Thoracic aorta (tissue), 2 donors: ENCODE data around the gene TSPAN32. TPM values are rescaled to one million over a fixed set of nuclear protein-coding genes. Genes with fewer than 3 reads are reported as not detected.

Experiments used
- ATAC-seq: fragments of 150-250 bp; one replicate; pipeline ENCODE4 v1.8.0; 2017; ENCODE audit warnings: low read depth; ENCODE audit not compliant: insufficient number of reproducible peaks, low FRiP score
- DNase-seq: peaks from one replicate; pipeline ENCODE4 v3.0.0-alpha.2; 2020; ENCODE audit warnings: low spot score
- H3K27ac ChIP-seq, 2 donors: fragments of 200-600 bp; sonication (generic); 1 replicate in 1 of 2; 2 replicates in 1 of 2; pipeline ENCODE4 v1.5.1; 2016; ENCODE audit warnings: mild to moderate bottlenecking in 2 of 2, moderate library complexity in 2 of 2
- H3K27me3 ChIP-seq: fragments of 200-600 bp; sonication (generic); replicated peaks from 2 replicates; pipeline ENCODE4 v1.6.0; 2016; ENCODE audit warnings: mild to moderate bottlenecking; ENCODE audit not compliant: insufficient read depth
- H3K36me3 ChIP-seq: fragments of 200-600 bp; sonication (generic); one replicate; pipeline ENCODE4 v1.5.1; 2016
- H3K4me1 ChIP-seq, 2 donors: fragments of 200-600 bp; sonication (generic); 1 replicate in 1 of 2; 2 replicates in 1 of 2; pipeline versions ENCODE4 v1.5.1 to v1.6.0; 2016; ENCODE audit warnings: low read depth in 2 of 2, mild to moderate bottlenecking in 1 of 2; ENCODE audit not compliant: control insufficient read depth in 1 of 2
- H3K4me3 ChIP-seq: fragments of 200-600 bp; sonication (generic); 2 replicates; pipeline ENCODE4 v1.5.1; 2016; ENCODE audit warnings: mild to moderate bottlenecking
- H3K9me3 ChIP-seq: fragments of 200-600 bp; sonication (generic); 2 replicates; pipeline ENCODE4 v1.5.1; 2016
- CTCF ChIP-seq: fragments of 200-600 bp; sonication (generic); IDR thresholded peaks from one replicate; pipeline ENCODE4 v1.5.1; 2019; ENCODE audit warnings: antibody characterized with exemption
- total RNA-seq, 2 donors: library from RNA; depleted of rRNA; stranded (reverse); fragments of >200 nt; gene quantifications; one replicate each; pipeline versions ENCODE4 v1.1.0 to v1.2.3, GENCODE V29; 2016

The TSPAN32 gene
- total RNA-seq, 2 donors from 2014 or later, result 2.5 to 6.9 TPM

GRCh38 chr11:2365571-2366210, 63.9 kb downstream of the TSPAN32 start:
- H3K36me3 ChIP-seq, result no peaks in the 10 kb centered on the region
- H3K9me3 ChIP-seq, result no peaks in the 10 kb centered on the region
- ATAC-seq (no peak), DNase-seq (no peak)
- peaks cover 5 to 18% of the 10 kb centered on the region in 2 donors for H3K4me1 ChIP-seq
- no peak overlapping the region for H3K27ac ChIP-seq
- H3K4me3 ChIP-seq, result peak overlapping the region; percentile 18
- no peaks in the 10 kb centered on the region for H3K27me3 ChIP-seq
- no peak for TF ChIP-seq CTCF

GRCh38 chr11:2366276-2366675, 64.5 kb downstream of the TSPAN32 start:
- ATAC-seq (no peak), DNase-seq (no peak)
- H3K36me3 ChIP-seq, result no peaks in the 10 kb centered on the region
- peak overlapping the region; percentile 18 for H3K4me3 ChIP-seq
- peaks cover 5 to 18% of the 10 kb centered on the region in 2 donors for H3K4me1 ChIP-seq
- no peak overlapping the region for H3K27ac ChIP-seq
- no peaks in the 10 kb centered on the region for H3K9me3 ChIP-seq
- no peak for TF ChIP-seq CTCF
- H3K27me3 ChIP-seq, result no peaks in the 10 kb centered on the region

GRCh38 chr11:2366733-2367132, 64.9 kb downstream of the TSPAN32 start:
- TF ChIP-seq CTCF, result no peak
- Histone ChIP-seq H3K36me3 (no peaks in the 10 kb centered on the region), H3K27ac (no peak overlapping the region), H3K9me3 (no peaks in the 10 kb centered on the region), H3K4me1 (peaks cover 5 to 18% of the 10 kb centered on the region in 2 donors), H3K27me3 (no peaks in the 10 kb centered on the region), H3K4me3 (no peak overlapping the region)
- ATAC-seq, result no peak
- DNase-seq, result no peak

GRCh38 chr11:2367266-2368160, 65.7 kb downstream of the TSPAN32 start:
- no peak for TF ChIP-seq CTCF
- ATAC-seq (no peak), DNase-seq (no peak)
- Histone ChIP-seq H3K4me3 (no peak overlapping the region), H3K27me3 (no peaks in the 10 kb centered on the region), H3K9me3 (no peaks in the 10 kb centered on the region), H3K36me3 (no peaks in the 10 kb centered on the region), H3K27ac (no peak overlapping the region), H3K4me1 (peaks cover 5 to 18% of the 10 kb centered on the region in 2 donors)

Other genes starting within 250 kb of the TSPAN32 start
- gene IGF2, start 162.6 kb upstream of the TSPAN32 start, total RNA-seq, result 10 to 100 TPM; 31.7 to 39.4 TPM
- not detected for gene INS, start 140.8 kb upstream of the TSPAN32 start, total RNA-seq
- not detected for gene TH, start 130.2 kb upstream of the TSPAN32 start, total RNA-seq
- gene ASCL2, start 31.4 kb upstream of the TSPAN32 start, total RNA-seq, result under 1 TPM; 0.41 to 0.78 TPM
- gene C11orf21, start 95 bp upstream of the TSPAN32 start, total RNA-seq, result 1 to 10 TPM; 1.1 to 4.3 TPM
- gene CD81, start 75.3 kb downstream of the TSPAN32 start, total RNA-seq, result 100 to 1,000 TPM; 498 to 842 TPM
- gene TSSC4, start 98.7 kb downstream of the TSPAN32 start, total RNA-seq, result 10 to 100 TPM; 31.6 to 57.9 TPM
- not detected for gene TRPM5, start 142.5 kb downstream of the TSPAN32 start, total RNA-seq
- 10 to 100 TPM in 1 of 2 donors, 1 to 10 TPM in 1; 4.4 to 25.3 TPM for gene KCNQ1, start 143.0 kb downstream of the TSPAN32 start, total RNA-seq